HG02588 (cell line): ENCODE results near the gene IFNGR2.
"Not testable (repeated sequence)": the region's sequence is repeated elsewhere in the genome, so short reads cannot be mapped to it uniquely, and the experiment has no call there.

Source experiments
- ATAC-seq: cut with Tn5 transposase; IDR thresholded peaks from one replicate; pipeline ENCODE4 v1.9.1; 2021; ENCODE audit warnings: mild to moderate bottlenecking, moderate library complexity; ENCODE audit not compliant: unreplicated experiment

IFNGR2 gene, protein sequence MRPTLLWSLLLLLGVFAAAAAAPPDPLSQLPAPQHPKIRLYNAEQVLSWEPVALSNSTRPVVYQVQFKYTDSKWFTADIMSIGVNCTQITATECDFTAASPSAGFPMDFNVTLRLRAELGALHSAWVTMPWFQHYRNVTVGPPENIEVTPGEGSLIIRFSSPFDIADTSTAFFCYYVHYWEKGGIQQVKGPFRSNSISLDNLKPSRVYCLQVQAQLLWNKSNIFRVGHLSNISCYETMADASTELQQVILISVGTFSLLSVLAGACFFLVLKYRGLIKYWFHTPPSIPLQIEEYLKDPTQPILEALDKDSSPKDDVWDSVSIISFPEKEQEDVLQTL

DNA sequence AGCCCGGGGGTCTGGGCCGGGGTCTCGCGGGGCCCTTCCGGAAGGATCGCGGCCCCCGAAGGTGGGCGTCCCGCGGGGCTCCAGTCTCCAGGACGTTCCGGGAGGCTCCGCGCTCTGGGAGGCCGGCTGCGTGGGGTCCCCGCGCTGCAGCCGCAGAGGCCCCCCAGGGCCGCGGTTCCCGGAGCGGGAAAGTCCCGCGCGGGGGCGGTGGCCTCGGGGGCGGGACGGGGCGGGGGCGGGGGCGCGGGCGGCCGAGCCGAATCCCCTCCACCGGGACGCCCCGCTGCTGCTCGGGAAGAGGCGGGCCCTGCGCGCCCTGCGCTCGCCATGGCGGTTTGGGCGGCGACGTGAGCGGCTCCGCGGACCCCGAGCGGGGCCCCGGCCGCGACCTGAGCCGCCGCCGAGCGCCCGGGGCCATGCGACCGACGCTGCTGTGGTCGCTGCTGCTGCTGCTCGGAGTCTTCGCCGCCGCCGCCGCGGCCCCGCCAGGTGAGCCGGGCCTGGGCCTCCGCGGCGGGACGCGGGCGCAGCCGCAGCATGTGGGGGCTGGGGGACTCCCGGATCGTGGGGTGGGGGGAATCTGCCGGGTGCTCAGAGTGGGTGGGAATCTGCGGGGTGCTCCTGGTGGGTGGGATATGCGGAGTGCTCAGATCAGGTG lies at the start of gene IFNGR2:
Gene IFNGR2 (plus strand): TSS at position 286 of the 658 bp plus-strand sequence. CDS start 131 bp downstream, at position 417.
- ATAC-seq = peak; percentile 41

DNA sequence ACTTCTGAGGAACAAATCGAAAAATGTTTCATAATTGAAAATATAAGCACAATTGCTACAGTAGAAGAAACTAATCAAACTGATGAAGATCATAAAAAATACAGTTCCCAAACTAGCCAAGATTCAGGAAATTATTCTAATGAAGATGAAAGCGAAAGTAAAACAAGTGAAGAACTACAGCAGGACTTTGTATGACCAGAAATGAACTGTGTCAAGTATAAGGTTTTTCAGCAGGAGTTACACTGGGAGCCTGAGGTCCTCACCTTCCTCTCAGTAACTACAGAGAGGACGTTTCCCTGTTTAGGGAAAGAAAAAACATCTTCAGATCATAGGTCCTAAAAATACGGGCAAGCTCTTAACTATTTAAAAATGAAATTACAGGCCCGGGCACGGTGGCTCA lies 47.9 kb upstream of the IFNGR2 start:
- no peak for ATAC-seq

GRCh38 chr21:33355996-33356395 lies 47.2 kb upstream of the IFNGR2 start:
- ATAC-seq = no peak

- ATAC-seq = no peak
Observed at GRCh38 chr21:33357177-33357576, 46.0 kb upstream of the IFNGR2 start.

GRCh38 chr21:33359446-33359845 lies 43.8 kb upstream of the IFNGR2 start:
- ATAC-seq = no peak

DNA sequence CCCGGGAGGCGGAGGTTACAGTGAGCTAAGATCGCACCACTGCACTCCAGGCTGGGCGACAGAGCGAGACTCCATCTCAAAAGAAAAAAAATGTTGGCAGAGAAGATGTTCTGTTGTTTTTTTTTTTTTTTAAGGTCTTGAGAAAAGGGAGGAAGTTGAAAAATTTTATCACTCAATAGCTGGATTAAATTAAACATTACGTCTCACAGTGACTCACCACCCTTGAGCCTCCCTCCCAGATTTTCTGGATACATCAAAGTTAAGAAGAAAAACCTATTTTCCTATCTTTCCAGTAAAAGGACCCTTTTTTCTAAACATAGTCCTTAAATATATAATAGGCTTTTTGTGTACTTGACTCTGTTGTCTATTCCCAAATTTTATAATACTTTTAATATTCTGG lies 42.9 kb upstream of the IFNGR2 start:
- no peak for ATAC-seq

- peak; percentile 81 for ATAC-seq
Observed at GRCh38 chr21:33360881-33361602, 42.2 kb upstream of the IFNGR2 start.

DNA sequence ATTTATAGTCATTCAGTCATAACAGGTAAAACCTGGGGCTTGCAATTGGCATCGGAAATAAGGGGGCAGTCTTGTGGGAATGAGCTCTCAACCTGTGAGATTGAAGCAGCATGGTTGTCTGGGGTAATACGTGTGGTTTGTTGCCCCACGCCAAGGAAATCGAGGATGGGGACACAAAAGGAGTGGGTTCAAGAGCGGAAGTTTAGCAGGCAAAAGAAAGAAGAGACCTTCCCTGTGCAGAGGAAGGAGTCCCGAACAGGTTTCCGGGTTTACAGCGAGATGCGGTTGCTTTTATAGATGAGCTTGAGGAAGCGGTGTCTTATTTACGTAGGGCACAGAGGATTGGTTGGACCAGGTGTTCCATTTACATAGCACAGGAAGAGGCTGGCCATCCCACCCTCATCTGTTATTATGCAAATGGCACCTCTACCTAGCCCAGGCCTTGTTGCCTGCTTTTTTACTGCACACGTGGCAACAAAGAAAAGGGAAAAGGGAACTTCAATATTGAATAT lies 41.1 kb upstream of the IFNGR2 start:
- ATAC-seq = no peak

- ATAC-seq = not testable (repeated sequence)
Observed at GRCh38 chr21:33363911-33364609, 39.2 kb upstream of the IFNGR2 start.

DNA sequence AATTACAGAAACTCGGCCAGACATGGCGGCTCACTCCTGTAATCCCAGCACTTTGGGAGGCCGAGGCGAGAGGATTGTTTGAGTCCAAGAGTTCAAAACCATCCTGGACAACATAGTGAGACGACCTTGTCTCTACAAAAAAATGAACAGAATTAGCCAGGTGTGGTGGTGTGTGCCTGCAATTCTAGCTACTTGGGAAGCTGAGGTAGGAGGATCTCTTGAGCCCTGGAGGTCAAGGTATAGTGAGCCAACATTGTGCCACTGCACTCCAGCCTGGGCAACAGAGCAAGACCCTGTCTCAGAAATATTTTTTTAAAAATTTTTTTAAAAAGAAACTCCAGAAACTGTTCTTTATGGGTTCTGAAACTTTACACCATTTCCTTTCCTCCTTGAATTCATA lies 38.4 kb upstream of the IFNGR2 start:
- ATAC-seq = no peak

DNA sequence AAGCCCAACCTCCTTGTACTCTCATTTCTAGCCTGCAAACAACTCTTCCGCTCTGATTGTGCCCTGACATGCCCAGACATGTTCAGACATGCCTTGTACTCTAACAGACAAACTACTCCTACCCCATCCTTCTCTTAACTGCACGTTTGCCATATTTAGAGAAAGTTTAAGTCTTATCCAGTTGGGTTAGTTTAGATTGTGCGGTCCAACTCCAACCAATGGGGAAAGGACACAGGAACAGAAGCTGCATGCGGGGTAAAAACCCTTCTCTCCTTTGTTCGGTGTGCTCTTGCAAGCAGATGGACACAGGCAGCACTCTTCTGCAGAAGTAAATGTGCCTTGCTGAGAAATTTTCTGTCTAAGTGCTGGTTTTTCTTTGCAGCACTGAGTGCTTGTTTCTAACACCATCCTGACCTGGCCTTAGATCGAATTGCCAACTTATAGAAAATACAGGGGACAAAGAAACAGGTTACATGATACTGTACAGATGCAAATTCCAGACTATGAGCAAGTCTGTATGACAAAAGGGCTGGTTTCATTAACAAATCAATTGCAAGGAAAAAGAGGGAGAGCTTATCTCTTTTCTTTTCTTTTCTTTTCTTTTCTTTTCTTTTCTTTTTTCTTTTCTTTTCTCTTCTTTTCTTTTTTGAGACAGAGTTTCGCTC lies 35.8 kb upstream of the IFNGR2 start:
- no peak for ATAC-seq

DNA sequence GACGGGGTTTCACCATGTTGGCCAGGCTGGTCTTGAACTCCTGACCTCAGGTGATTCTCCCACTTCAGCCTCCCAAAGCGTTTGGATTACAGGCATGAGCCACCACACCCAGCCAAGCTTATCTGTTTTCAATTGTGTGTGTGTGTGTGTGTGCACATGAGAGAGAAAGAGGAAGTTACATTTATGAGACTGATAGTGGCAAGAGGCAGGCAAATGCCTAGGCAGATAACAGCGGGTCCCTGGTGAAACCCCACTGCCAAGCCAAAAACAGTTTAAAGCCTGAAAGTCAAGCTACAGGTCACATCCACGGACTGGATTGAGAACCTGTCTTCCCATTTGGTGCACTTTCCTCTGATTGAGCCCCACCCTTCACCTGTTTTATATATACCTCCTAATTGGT lies 35.1 kb upstream of the IFNGR2 start:
- no peak for ATAC-seq

DNA sequence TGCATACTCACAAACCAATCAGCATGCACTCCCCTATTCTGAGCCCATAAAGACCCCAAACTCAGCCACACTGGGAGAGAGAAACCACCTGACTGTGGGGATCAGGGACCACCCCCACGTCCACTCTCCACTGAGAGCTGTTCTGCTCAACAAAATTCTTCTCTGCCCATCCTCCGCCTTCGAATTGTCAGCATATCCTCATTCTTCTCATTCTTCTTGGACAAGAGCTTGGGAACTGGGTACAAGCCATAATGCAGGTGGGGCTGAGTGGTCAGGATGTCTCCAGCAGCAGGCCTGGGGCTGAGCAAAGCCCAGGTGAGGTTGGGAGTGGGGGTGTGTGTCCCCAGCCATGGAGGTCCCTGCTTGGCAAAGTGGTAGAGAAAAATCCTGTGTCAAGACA lies 34.6 kb upstream of the IFNGR2 start:
- ATAC-seq = no peak

GRCh38 chr21:33369586-33369985 lies 33.6 kb upstream of the IFNGR2 start:
- no peak for ATAC-seq

DNA sequence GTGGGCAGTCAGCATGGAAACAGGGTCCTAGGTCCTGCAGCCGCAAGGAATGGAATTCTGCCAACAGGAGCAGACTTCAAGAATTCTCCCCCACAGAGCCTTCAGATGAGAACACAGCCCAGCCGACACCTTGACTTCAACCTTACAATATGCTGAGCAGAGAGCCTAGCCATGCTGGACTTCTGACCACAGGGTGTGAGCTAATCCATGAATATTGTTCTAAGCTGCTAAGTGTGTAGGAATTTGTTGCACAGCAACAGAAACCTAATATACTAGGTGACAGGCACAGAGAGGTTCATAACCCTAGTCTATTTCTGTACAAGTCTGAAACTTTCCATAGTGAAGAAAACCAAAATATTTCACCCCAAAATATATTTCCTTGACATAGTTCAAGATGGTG lies 32.9 kb upstream of the IFNGR2 start:
- no peak for ATAC-seq

- no peak for ATAC-seq
Observed at GRCh38 chr21:33371366-33371765, 31.8 kb upstream of the IFNGR2 start.

DNA sequence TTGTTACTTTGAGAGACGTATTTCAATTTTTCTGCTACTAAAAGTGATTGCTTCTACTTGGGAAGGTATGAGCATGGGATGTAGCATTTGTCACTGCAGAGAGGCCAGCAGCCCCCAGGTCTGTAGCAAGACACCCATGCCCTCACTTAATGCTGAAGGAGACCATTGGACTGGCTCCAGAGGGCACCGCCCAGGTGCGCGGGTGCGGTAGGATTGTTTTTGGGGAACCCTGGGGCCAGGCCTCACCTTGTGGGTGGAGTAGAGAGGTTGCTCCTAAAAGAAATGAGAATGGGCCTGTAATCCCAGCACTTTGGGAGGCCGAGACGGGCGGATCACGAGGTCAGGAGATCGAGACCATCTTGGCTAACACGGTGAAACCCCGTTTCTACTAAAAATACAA lies 30.6 kb upstream of the IFNGR2 start:
- no peak for ATAC-seq

DNA sequence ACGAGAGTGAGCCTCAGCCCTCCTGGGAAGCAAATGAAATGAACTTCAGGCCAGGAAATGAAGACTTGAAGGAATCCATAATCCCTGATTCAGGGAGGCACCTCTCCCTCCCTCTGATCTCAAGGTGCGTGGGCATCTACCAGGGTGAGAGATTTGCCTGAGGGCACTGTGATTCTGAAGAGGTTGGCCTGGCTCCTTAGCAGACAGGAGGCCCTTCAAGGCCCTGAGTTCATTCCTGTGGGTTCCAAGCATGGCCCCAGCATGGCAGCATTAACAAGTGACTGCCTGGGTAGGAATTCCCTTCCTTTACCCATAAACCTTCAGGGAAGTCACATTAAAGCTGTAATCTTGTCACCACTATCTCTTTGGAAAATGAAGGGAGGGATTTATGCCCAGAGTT lies 29.8 kb upstream of the IFNGR2 start:
- ATAC-seq = no peak

DNA sequence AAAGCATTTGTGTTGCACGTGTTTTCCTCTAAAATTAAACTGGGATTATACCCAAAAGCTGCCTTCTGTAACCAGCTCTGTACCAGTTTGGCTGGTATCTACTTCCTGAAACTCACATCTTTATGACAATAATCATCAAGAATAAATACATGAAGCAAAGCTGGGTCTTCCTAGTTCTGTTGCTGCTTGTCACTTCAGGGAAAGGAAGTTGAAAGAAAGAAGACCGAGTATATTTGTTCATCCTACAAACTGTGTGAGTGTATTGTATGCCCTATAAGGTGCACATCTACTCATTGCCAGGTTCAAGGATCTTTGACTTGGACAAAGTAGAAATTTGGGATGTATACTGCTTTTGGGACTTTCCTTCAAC lies 29.1 kb upstream of the IFNGR2 start:
- ATAC-seq = no peak

GRCh38 chr21:33374450-33375096 lies 28.6 kb upstream of the IFNGR2 start:
- no peak for ATAC-seq
